Stomach (tissue), 9 donors: ENCODE results near the gene GABBR2. TPM values are rescaled to one million over a fixed set of nuclear protein-coding genes. Genes with fewer than 3 reads are reported as not detected.

ENCODE experiments used
- DNase-seq, 2 donors: peaks; one replicate each; pipeline versions ENCODE4 v3.0.0 to v3.0.0-alpha.2; 2013 to 2019
- H3K27ac ChIP-seq, 5 donors: fragments of 200-600 bp in 4 of 5; sonication (generic) in 4 of 5; one replicate each; pipeline ENCODE4 v1.5.1; 2013 to 2019; ENCODE audit warnings: mild to moderate bottlenecking in 1 of 5, moderate library complexity in 1 of 5
- H3K27me3 ChIP-seq, 3 donors: fragments of 200-600 bp; sonication (generic); one replicate each; pipeline ENCODE4 v1.5.1; 2017 to 2019; ENCODE audit warnings: mixed run types in 1 of 3
- H3K36me3 ChIP-seq, 4 donors: fragments of 200-600 bp; sonication (generic); 1 replicate in 3 of 4; 2 replicates in 1 of 4; pipeline ENCODE4 v1.5.1; 2016 to 2019
- H3K4me1 ChIP-seq, 4 donors: fragments of 200-600 bp; sonication (generic); one replicate each; pipeline ENCODE4 v1.5.1; 2016 to 2019
- H3K4me3 ChIP-seq, 4 donors: fragments of 200-600 bp; sonication (generic) in 3 of 4; one replicate each; pipeline ENCODE4 v1.5.1; 2016 to 2019; ENCODE audit warnings: mild to moderate bottlenecking in 1 of 4
- H3K9me3 ChIP-seq, 4 donors: fragments of 200-600 bp; sonication (generic); one replicate each; pipeline ENCODE4 v1.5.1; 2016 to 2019
- EP300 ChIP-seq: sonication (generic); formaldehyde crosslinking; IDR thresholded peaks from one replicate; pipeline ENCODE4 v1.6.1; 2017; ENCODE audit warnings: antibody characterized with exemption
- POLR2A ChIP-seq, 4 donors: fragments of 450-650 bp; IDR thresholded peaks; one replicate each; pipeline ENCODE4 v1.6.1; 2016; ENCODE audit warnings: antibody characterized with exemption in 4 of 4, control low read depth in 2 of 4, mild to moderate bottlenecking in 1 of 4, moderate library complexity in 1 of 4
- POLR2AphosphoS5 ChIP-seq, 3 donors: sonication (generic); formaldehyde crosslinking; IDR thresholded peaks; one replicate each; pipeline ENCODE4 v1.6.1; 2016; ENCODE audit warnings: antibody characterized with exemption in 3 of 3
- WGBS, 5 donors: extraction: QIAGEN DNeasy Blood & Tissue Kit in 3 of 5; methylation state at CpG; one replicate each; pipeline versions ENCODE4 v1.1.5 to v1.1.7; 2013 to 2018; 5-methylcytosine and 5-hydroxymethylcytosine counted together
- intact Hi-C: fragments of 100-400 bp; cut with DNase I; formaldehyde crosslinking; loops from one replicate; pipeline ENCODE4 v1.15.1; 2023; ENCODE audit warnings: low total_unique reads
- polyA plus RNA-seq, 3 donors: library from polyadenylated mRNA; stranded (reverse); fragments of 200-250 nt; gene quantifications; one replicate each; pipeline ENCODE4 v1.2.3, GENCODE V29; 2013
- total RNA-seq, 5 donors: library from RNA; depleted of rRNA; stranded (reverse); fragments of >200 nt; gene quantifications; one replicate each; pipeline versions ENCODE4 v1.1.0 to v1.2.3, GENCODE V29; 2014 to 2016
- TF ChIP-seq, protein P1 (sequence below), 7 experiments: fragments of 450-650 bp in 4 of 7; fragments of 200-600 bp in 3 of 7; sonication (generic) in 3 of 7; IDR thresholded peaks; one replicate each; pipeline ENCODE4 v1.5.1; 2016 to 2019; ENCODE audit warnings: antibody characterized with exemption in 7 of 7, control low read depth in 2 of 7, mild to moderate bottlenecking in 1 of 7
- donor health status: healthy with polysubstance abuse.
- donor health status: Bipolar disorder and iron deficiency.
- donor health status: healthy.

Gene GABBR2
- total and polyA plus RNA-seq, 8 donors = 0.06 to 0.55 (median 0.08) TPM; not detected in 5

DNA sequence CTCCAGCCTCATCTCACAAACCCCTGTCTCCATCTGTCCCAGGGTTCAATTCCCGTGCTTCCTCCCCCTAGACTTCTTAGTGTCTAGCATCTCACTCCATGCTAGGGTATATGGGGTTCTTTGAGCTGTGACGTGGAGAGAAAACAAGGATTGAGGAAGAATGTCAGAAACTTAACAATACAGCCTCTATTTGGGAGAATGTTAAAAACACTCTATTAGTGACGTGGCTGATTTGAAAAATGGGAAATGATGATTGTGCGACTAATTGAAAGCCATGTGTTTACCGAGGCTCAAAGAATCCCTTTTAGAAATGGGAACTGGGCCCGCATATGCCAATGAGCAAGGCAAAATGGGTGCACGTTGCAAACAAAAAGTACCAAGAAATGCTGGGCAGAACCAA lies 380.6 kb downstream of the GABBR2 start:
- Histone ChIP-seq H3K9me3 (no peaks in the 10 kb centered on the region), H3K27me3 (peaks cover 0 to 7% (median 0%) of the 10 kb centered on the region in 3 donors), H3K4me1 (no peaks in the 10 kb centered on the region), H3K36me3 (no peaks in the 10 kb centered on the region), H3K4me3 (no peak overlapping the region), H3K27ac (no peak overlapping the region)
- DNase-seq = no peak
- intact Hi-C loops = no loop called here
- 77 to 85% (median 79%) methylated on average over 7 of the region's 7 CpGs for WGBS, 5 donors
- TF ChIP-seq EP300 = no peak
- no peak for TF ChIP-seq POLR2A (IDR thresholded peaks at IDR 0.05)
- no peak for TF ChIP-seq POLR2AphosphoS5 (IDR thresholded peaks at IDR 0.05)
- TF ChIP-seq, protein P1, sequence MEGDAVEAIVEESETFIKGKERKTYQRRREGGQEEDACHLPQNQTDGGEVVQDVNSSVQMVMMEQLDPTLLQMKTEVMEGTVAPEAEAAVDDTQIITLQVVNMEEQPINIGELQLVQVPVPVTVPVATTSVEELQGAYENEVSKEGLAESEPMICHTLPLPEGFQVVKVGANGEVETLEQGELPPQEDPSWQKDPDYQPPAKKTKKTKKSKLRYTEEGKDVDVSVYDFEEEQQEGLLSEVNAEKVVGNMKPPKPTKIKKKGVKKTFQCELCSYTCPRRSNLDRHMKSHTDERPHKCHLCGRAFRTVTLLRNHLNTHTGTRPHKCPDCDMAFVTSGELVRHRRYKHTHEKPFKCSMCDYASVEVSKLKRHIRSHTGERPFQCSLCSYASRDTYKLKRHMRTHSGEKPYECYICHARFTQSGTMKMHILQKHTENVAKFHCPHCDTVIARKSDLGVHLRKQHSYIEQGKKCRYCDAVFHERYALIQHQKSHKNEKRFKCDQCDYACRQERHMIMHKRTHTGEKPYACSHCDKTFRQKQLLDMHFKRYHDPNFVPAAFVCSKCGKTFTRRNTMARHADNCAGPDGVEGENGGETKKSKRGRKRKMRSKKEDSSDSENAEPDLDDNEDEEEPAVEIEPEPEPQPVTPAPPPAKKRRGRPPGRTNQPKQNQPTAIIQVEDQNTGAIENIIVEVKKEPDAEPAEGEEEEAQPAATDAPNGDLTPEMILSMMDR (IDR thresholded peaks at IDR 0.05) = no peak

DNA sequence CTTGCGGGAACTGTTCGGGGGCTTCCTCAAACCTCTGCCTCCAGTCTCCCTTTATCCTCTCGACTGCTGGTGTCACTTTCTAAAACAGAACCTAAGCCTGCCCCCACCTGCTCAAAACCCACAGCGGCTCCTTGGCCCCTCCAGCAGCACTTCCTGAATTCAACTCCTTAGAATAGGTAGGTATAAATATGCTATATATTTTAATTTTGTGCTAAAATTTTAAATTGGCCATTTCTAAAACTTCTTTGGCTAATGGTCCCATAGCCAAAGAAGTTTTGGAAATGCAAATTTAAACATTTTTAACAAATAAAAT lies 381.5 kb downstream of the GABBR2 start:
- no peak overlapping the region for H3K27ac ChIP-seq
- TF ChIP-seq, protein P1 (IDR thresholded peaks at IDR 0.05) = no peak
- TF ChIP-seq POLR2AphosphoS5 (IDR thresholded peaks at IDR 0.05) = no peak
- whole genome bisulfite sequencing, 5 donors = 82 to 91% (median 83%) methylated on average over 4 of the region's 4 CpGs
- no peaks in the 10 kb centered on the region for H3K4me1 ChIP-seq
- no peaks in the 10 kb centered on the region for H3K36me3 ChIP-seq
- H3K9me3 ChIP-seq = no peaks in the 10 kb centered on the region
- peaks cover 0 to 5% (median 0%) of the 10 kb centered on the region in 3 donors for H3K27me3 ChIP-seq
- no peak for DNase-seq
- intact Hi-C loops = no loop called here
- H3K4me3 ChIP-seq = no peak overlapping the region

DNA sequence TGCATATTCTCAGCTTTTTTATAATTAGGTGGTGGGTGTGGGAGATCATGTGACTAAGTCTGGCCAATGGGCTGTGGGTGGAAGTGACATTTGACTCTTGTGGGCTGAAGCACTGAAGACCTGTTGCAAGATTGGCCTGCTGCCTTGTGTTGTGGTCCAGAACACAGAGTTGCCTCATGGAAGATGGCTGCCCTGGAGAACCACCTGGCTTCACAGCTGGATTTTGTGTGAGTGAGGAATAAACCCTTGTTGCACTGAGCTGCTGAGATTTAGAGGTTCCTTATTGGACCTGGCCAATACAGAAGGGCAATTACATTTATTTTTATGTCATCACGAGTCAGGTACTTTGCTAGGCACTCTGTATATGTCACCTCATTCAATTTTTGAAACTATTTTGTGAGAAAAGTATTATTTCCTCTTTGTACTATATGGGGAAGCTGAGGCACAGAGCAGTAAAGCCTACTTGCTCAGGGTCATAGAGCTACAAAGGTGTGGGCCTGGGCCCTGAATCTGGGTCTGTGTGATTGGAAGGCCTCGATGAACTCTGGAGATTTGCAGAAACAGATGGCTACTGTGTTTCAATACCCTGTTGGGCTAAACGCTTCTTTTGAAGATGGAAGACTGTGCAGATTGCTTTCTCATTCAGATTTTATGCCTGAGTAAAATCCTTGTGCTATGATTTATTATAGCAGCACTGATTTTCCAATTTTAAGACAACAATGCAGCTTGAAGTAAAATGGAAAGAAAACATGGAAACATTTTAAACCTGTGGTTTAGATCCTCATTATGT lies 382.1 kb downstream of the GABBR2 start:
- TF ChIP-seq, protein P1 (IDR thresholded peaks at IDR 0.05) = no peak
- no peak for TF ChIP-seq POLR2A (IDR thresholded peaks at IDR 0.05)
- no peak for TF ChIP-seq POLR2AphosphoS5 (IDR thresholded peaks at IDR 0.05)
- TF ChIP-seq EP300 = no peak
- Histone ChIP-seq H3K36me3 (no peaks in the 10 kb centered on the region), H3K4me3 (no peak overlapping the region), H3K9me3 (no peaks in the 10 kb centered on the region), H3K27me3 (peaks cover 0 to 2% (median 0%) of the 10 kb centered on the region in 3 donors), H3K27ac (no peak overlapping the region), H3K4me1 (no peaks in the 10 kb centered on the region)
- DNase-seq = no peak
- intact Hi-C loops = no loop called here
- WGBS, 5 donors = 76 to 91% (median 85%) methylated on average over 3 of the region's 3 CpGs

DNA sequence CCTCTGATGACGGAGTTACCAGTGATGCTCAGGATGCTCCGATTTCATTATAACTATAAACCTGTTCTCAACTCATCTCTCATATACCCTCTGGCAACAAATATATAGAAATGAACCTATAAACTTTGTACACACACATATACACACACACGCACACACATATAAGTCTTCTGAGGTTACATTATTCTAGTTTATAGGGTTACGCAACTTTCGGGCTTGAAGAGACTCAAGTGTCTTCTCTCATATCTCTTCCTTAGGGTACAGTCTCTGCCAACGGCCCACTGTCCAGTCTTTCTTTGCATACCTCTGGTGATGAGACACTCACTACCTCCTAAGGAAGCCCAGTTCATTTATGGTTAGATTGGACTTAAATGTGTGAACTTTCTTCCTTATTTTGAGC lies 383.9 kb downstream of the GABBR2 start:
- WGBS, 5 donors = 74 to 81% (median 75%) methylated on average over 6 of the region's 6 CpGs
- Histone ChIP-seq H3K4me3 (no peak overlapping the region), H3K27me3 (no peaks in the 10 kb centered on the region), H3K36me3 (no peaks in the 10 kb centered on the region), H3K9me3 (no peaks in the 10 kb centered on the region), H3K27ac (no peak overlapping the region), H3K4me1 (no peaks in the 10 kb centered on the region)
- TF ChIP-seq POLR2A (IDR thresholded peaks at IDR 0.05) = no peak
- TF ChIP-seq, protein P1 (IDR thresholded peaks at IDR 0.05) = no peak
- TF ChIP-seq EP300 = no peak
- no peak for TF ChIP-seq POLR2AphosphoS5 (IDR thresholded peaks at IDR 0.05)
- intact Hi-C loops = no loop called here
- no peak for DNase-seq
